GM23338 (cell line): Measurements from ENCODE around the gene S100Z. TPM values are rescaled to one million over a fixed set of nuclear protein-coding genes. Genes with fewer than 3 reads are reported as not detected.
"Not testable (repeated sequence)": the region's sequence is repeated elsewhere in the genome, so short reads cannot be mapped to it uniquely, and the experiment has no call there.

Experiments
- ATAC-seq: fragments of 200-7000 bp; cut with Tn5 transposase; 3 replicates; pipeline ENCODE4 v1.9.1; 2020
- DNase-seq: peaks from one replicate; pipeline ENCODE4 v3.0.0-alpha.2; 2015; ENCODE audit warnings: low spot score
- H2AFZ ChIP-seq: fragments of 200-600 bp; sonication (generic); 2 replicates; pipeline ENCODE4 v1.8.0; 2016; ENCODE audit warnings: antibody characterized with exemption, mild to moderate bottlenecking, moderate library complexity
- H3F3A ChIP-seq: fragments of 200-600 bp; sonication (generic); replicated peaks from 2 replicates; pipeline ENCODE4 v1.8.0; 2017; ENCODE audit warnings: antibody characterized with exemption, mixed run types, low read depth
- H3K27ac ChIP-seq: fragments of 200-600 bp; sonication (generic); 2 replicates; pipeline ENCODE4 v1.6.1; 2016; ENCODE audit warnings: low read depth
- H3K27me3 ChIP-seq: fragments of 200-600 bp; sonication (generic); 2 replicates; pipeline ENCODE4 v1.8.0; 2016; ENCODE audit warnings: mild to moderate bottlenecking, mixed run types, moderate library complexity; ENCODE audit not compliant: insufficient read depth
- H3K36me3 ChIP-seq: fragments of 200-600 bp; sonication (generic); 2 replicates; pipeline ENCODE4 v1.8.0; 2016; ENCODE audit warnings: mild to moderate bottlenecking; ENCODE audit not compliant: insufficient read depth
- H3K4me1 ChIP-seq: fragments of 200-600 bp; sonication (generic); 2 replicates; pipeline ENCODE4 v1.8.0; 2016; ENCODE audit warnings: mild to moderate bottlenecking, moderate library complexity; ENCODE audit not compliant: insufficient read depth
- H3K4me2 ChIP-seq: fragments of 200-600 bp; sonication (generic); 2 replicates; pipeline ENCODE4 v1.7.1; 2017; ENCODE audit warnings: mixed run types
- H3K4me3 ChIP-seq: fragments of 200-600 bp; sonication (generic); 2 replicates; pipeline ENCODE4 v1.6.1; 2016; ENCODE audit warnings: mixed run types
- H3K79me2 ChIP-seq: fragments of 200-600 bp; sonication (generic); replicated peaks from 2 replicates; pipeline ENCODE4 v1.8.0; 2017; ENCODE audit warnings: mild to moderate bottlenecking; ENCODE audit not compliant: insufficient read depth
- H3K9me2 ChIP-seq: fragments of 200-600 bp; sonication (generic); 2 replicates; pipeline ENCODE4 v1.8.0; 2017; ENCODE audit not compliant: insufficient read depth
- H4K20me1 ChIP-seq: fragments of 200-600 bp; sonication (generic); replicated peaks from 2 replicates; pipeline ENCODE4 v1.8.0; 2017; ENCODE audit warnings: mild to moderate bottlenecking; ENCODE audit not compliant: insufficient read depth
- H3K27ac Mint-ChIP-seq: 2 replicates; pipeline ENCODE4 v1.8.0; 2020; ENCODE audit warnings: inconsistent platforms, mild to moderate bottlenecking, moderate library complexity, mixed read lengths
- H3K27me3 Mint-ChIP-seq: 3 replicates; pipeline ENCODE4 v1.8.0; 2022; ENCODE audit warnings: low read depth, mild to moderate bottlenecking, moderate library complexity, mixed read lengths, inconsistent platforms; ENCODE audit not compliant: insufficient read depth, poor library complexity
- H3K36me3 Mint-ChIP-seq: 3 replicates; pipeline ENCODE4 v1.8.0; 2021; ENCODE audit warnings: low read depth, mild to moderate bottlenecking, inconsistent platforms, moderate library complexity, mixed read lengths
- H3K4me1 Mint-ChIP-seq: 3 replicates; pipeline ENCODE4 v1.8.0; 2020; ENCODE audit warnings: mild to moderate bottlenecking, inconsistent platforms, mixed read lengths
- H3K4me3 Mint-ChIP-seq: 3 replicates; pipeline ENCODE4 v1.8.0; 2021; ENCODE audit warnings: moderate library complexity, mild to moderate bottlenecking, inconsistent platforms, mixed read lengths
- H3K9me3 Mint-ChIP-seq: 3 replicates; pipeline ENCODE4 v1.8.0; 2020; ENCODE audit warnings: moderate library complexity, mild to moderate bottlenecking, inconsistent platforms, mixed read lengths
- CREB1 ChIP-seq: fragments of 250-450 bp; sonication (Bioruptor Pico); IDR thresholded peaks from 2 replicates; pipeline ENCODE4 v1.5.0; 2020; ENCODE audit warnings: low read depth, mild to moderate bottlenecking, moderate library complexity
- ETS1 ChIP-seq: IDR thresholded peaks from 2 replicates; pipeline ENCODE4 v1.6.1; 2016; ENCODE audit warnings: antibody characterized with exemption
- EZH2 ChIP-seq: fragments of 200-600 bp; sonication (generic); IDR thresholded peaks from one replicate; pipeline ENCODE4 v1.8.0; 2017; ENCODE audit warnings: antibody characterized with exemption, mild to moderate bottlenecking, low read depth; ENCODE audit not compliant: unreplicated experiment
- JUNB ChIP-seq: IDR thresholded peaks from one replicate; pipeline ENCODE4 v1.6.1; 2016; ENCODE audit warnings: antibody characterized with exemption; ENCODE audit not compliant: unreplicated experiment
- NANOG ChIP-seq: IDR thresholded peaks from 2 replicates; pipeline ENCODE4 v1.6.1; 2016; ENCODE audit warnings: antibody characterized with exemption, borderline replicate concordance
- POLR2AphosphoS5 ChIP-seq: IDR thresholded peaks from 2 replicates; pipeline ENCODE4 v1.6.1; 2016; ENCODE audit warnings: antibody characterized with exemption, low read depth
- ZNF114 ChIP-seq: fragments of 250-450 bp; sonication (Bioruptor Pico); IDR thresholded peaks from 2 replicates; pipeline ENCODE4 v1.5.0; 2020; ENCODE audit warnings: mild to moderate bottlenecking, moderate library complexity
- polyA plus RNA-seq: library from polyadenylated mRNA; unstranded; fragments of >200 nt; fragmentation: Nextera tagmentation; extraction: Ambion mirVana; gene quantifications from 2 replicates; pipeline ENCODE4 v1.2.1, GENCODE V29; 2016
- total RNA-seq: library from RNA; depleted of rRNA; stranded (reverse); fragments of >200 nt; shearing (Covaris generic); gene quantifications from 2 replicates; pipeline ENCODE4 v1.2.3, GENCODE V29; 2014
- TF ChIP-seq, protein P1 (sequence below): IDR thresholded peaks from one replicate; pipeline ENCODE4 v1.6.1; 2018; ENCODE audit warnings: antibody characterized with exemption; ENCODE audit not compliant: unreplicated experiment

The S100Z gene
- total and polyA plus RNA-seq, 2 experiments from 2014 or later, result not detected

GRCh38 chr5:76852772-76853171, 3.0 kb downstream of the S100Z start:
- H4K20me1 ChIP-seq, result no peaks in the 10 kb centered on the region
- no peak overlapping the region for H3K27ac Mint-ChIP-seq
- peaks cover 25% of the 10 kb centered on the region for H3K36me3 Mint-ChIP-seq
- H3F3A ChIP-seq, result no peaks in the 10 kb centered on the region
- H3K9me3 Mint-ChIP-seq, result peaks cover 38% of the 10 kb centered on the region
- no peak overlapping the region for H3K4me3 Mint-ChIP-seq
- ATAC-seq, result no peak
- H3K36me3 ChIP-seq, result peaks cover 3% of the 10 kb centered on the region; the same call in 1 of the 2 replicates
- no peak overlapping the region for H3K4me3 ChIP-seq
- H3K4me2 ChIP-seq, result no peak overlapping the region
- H3K4me1 ChIP-seq, result no peaks in the 10 kb centered on the region
- no peaks in the 10 kb centered on the region for H3K9me2 ChIP-seq
- DNase-seq, result no peak
- TF ChIP-seq POLR2AphosphoS5 (no peak), ETS1 (no peak), CREB1 (no peak), ZNF114 (CRISPR knock-in tag) (no peak), JUNB (no peak), EZH2 (no peak), NANOG (no peak)
- TF ChIP-seq, protein P1, sequence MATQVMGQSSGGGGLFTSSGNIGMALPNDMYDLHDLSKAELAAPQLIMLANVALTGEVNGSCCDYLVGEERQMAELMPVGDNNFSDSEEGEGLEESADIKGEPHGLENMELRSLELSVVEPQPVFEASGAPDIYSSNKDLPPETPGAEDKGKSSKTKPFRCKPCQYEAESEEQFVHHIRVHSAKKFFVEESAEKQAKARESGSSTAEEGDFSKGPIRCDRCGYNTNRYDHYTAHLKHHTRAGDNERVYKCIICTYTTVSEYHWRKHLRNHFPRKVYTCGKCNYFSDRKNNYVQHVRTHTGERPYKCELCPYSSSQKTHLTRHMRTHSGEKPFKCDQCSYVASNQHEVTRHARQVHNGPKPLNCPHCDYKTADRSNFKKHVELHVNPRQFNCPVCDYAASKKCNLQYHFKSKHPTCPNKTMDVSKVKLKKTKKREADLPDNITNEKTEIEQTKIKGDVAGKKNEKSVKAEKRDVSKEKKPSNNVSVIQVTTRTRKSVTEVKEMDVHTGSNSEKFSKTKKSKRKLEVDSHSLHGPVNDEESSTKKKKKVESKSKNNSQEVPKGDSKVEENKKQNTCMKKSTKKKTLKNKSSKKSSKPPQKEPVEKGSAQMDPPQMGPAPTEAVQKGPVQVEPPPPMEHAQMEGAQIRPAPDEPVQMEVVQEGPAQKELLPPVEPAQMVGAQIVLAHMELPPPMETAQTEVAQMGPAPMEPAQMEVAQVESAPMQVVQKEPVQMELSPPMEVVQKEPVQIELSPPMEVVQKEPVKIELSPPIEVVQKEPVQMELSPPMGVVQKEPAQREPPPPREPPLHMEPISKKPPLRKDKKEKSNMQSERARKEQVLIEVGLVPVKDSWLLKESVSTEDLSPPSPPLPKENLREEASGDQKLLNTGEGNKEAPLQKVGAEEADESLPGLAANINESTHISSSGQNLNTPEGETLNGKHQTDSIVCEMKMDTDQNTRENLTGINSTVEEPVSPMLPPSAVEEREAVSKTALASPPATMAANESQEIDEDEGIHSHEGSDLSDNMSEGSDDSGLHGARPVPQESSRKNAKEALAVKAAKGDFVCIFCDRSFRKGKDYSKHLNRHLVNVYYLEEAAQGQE, result no peak
- peaks cover 6% of the 10 kb centered on the region for H3K4me1 Mint-ChIP-seq
- H3K27me3 ChIP-seq, result no peaks in the 10 kb centered on the region
- no peak overlapping the region for H2AFZ ChIP-seq
- H3K27me3 Mint-ChIP-seq, result peaks cover 15% of the 10 kb centered on the region
- no peaks in the 10 kb centered on the region for H3K79me2 ChIP-seq
- H3K27ac ChIP-seq, result no peak overlapping the region

- not testable (repeated sequence) for H2AFZ ChIP-seq, H3K4me3 Mint-ChIP-seq, ATAC-seq, H3K4me3 ChIP-seq, H3K79me2 ChIP-seq, H3K4me2 ChIP-seq, H3K4me1 Mint-ChIP-seq, H3K9me2 ChIP-seq, H3K27ac ChIP-seq, H3K36me3 ChIP-seq, H3F3A ChIP-seq, H3K27me3 ChIP-seq, H3K4me1 ChIP-seq, H4K20me1 ChIP-seq, DNase-seq, H3K27ac Mint-ChIP-seq
- Mint-ChIP-seq H3K36me3 (peaks cover 25% of the 10 kb centered on the region), H3K27me3 (peaks cover 15% of the 10 kb centered on the region), H3K9me3 (peaks cover 38% of the 10 kb centered on the region)
Measured at GRCh38 chr5:76853741-76854140, 3.9 kb downstream of the S100Z start.
